Hepatocyte (in vitro differentiated cells): Measurements from ENCODE around the gene LPP. TPM values are rescaled to one million over a fixed set of nuclear protein-coding genes. Genes with fewer than 3 reads are reported as not detected.

Source experiments
- DNase-seq: peaks from one replicate; pipeline ENCODE4 v3.0.0-alpha.2; 2016; ENCODE audit warnings: low spot score
- H2AFZ ChIP-seq: fragments of 200-600 bp; sonication (generic); 2 replicates; pipeline ENCODE4 v1.6.0; 2016; ENCODE audit warnings: antibody characterized with exemption, mild to moderate bottlenecking
- H3K27ac ChIP-seq: fragments of 200-600 bp; sonication (generic); 2 replicates; pipeline ENCODE4 v1.5.1; 2016; ENCODE audit warnings: mild to moderate bottlenecking
- H3K27me3 ChIP-seq: fragments of 200-600 bp; sonication (generic); 2 replicates; pipeline ENCODE4 v1.6.1; 2016
- H3K36me3 ChIP-seq: fragments of 200-600 bp; sonication (generic); replicated peaks from 2 replicates; pipeline ENCODE4 v1.5.1; 2016; ENCODE audit warnings: low read depth; ENCODE audit not compliant: insufficient read depth
- H3K4me1 ChIP-seq: fragments of 200-600 bp; sonication (generic); 2 replicates; pipeline ENCODE4 v1.5.1; 2016; ENCODE audit warnings: mild to moderate bottlenecking, moderate library complexity; ENCODE audit not compliant: insufficient read depth
- H3K4me2 ChIP-seq: fragments of 200-600 bp; sonication (generic); 2 replicates; pipeline ENCODE4 v1.6.0; 2016
- H3K4me3 ChIP-seq: fragments of 200-600 bp; sonication (generic); 2 replicates; pipeline ENCODE4 v1.5.1; 2016; ENCODE audit warnings: mild to moderate bottlenecking
- H3K79me2 ChIP-seq: fragments of 200-600 bp; sonication (generic); 2 replicates; pipeline ENCODE4 v1.6.0; 2017; ENCODE audit warnings: mild to moderate bottlenecking
- H3K9me2 ChIP-seq: fragments of 200-600 bp; sonication (generic); replicated peaks from 2 replicates; pipeline ENCODE4 v1.6.0; 2017; ENCODE audit warnings: mild to moderate bottlenecking; ENCODE audit not compliant: insufficient read depth
- H3K9me3 ChIP-seq: fragments of 200-600 bp; sonication (generic); 2 replicates; pipeline ENCODE4 v1.5.1; 2016; ENCODE audit warnings: low read depth, mild to moderate bottlenecking
- H4K20me1 ChIP-seq: fragments of 200-600 bp; sonication (generic); 2 replicates; pipeline ENCODE4 v1.6.0; 2016; ENCODE audit warnings: mild to moderate bottlenecking; ENCODE audit not compliant: insufficient read depth, poor library complexity, severe bottlenecking
- CTCF ChIP-seq: fragments of 200-600 bp; sonication (generic); IDR thresholded peaks from 2 replicates; pipeline ENCODE4 v1.5.1; 2016; ENCODE audit warnings: antibody characterized with exemption, mild to moderate bottlenecking; ENCODE audit not compliant: poor library complexity
- EZH2 ChIP-seq: fragments of 200-600 bp; sonication (generic); IDR thresholded peaks from 2 replicates; pipeline ENCODE4 v1.6.1; 2016; ENCODE audit warnings: antibody characterized with exemption, mild to moderate bottlenecking, borderline replicate concordance
- EZH2phosphoT487 ChIP-seq: fragments of 200-600 bp; sonication (generic); IDR thresholded peaks from one replicate; pipeline ENCODE4 v1.6.1; 2018; ENCODE audit warnings: antibody characterized with exemption, mild to moderate bottlenecking, low read depth, moderate library complexity; ENCODE audit not compliant: unreplicated experiment, severe bottlenecking
- WGBS: methylation state at CpG from one replicate; pipeline ENCODE4 v1.1.6; 2016; ENCODE audit warnings: low lambda C conversion rate; ENCODE audit errors: missing lambda C conversion rate; 5-methylcytosine and 5-hydroxymethylcytosine counted together
- polyA plus RNA-seq: library from polyadenylated mRNA; unstranded; fragments of >200 nt; fragmentation: Nextera tagmentation; extraction: Ambion mirVana; gene quantifications from 2 replicates; pipeline ENCODE4 v1.2.1, GENCODE V29; 2016
- total RNA-seq: library from RNA; depleted of rRNA; stranded (reverse); fragments of >200 nt; gene quantifications from 2 replicates; pipeline ENCODE4 v1.2.3, GENCODE V29; 2014

The LPP gene
- total and polyA plus RNA-seq, 2 experiments from 2014 or later, result 53.2 to 73.8 TPM

- Histone ChIP-seq H4K20me1 (no peaks in the 10 kb centered on the region), H3K4me3 (no peak overlapping the region), H2AFZ (no peak overlapping the region), H3K27me3 (no peaks in the 10 kb centered on the region), H3K4me1 (peaks cover 16% of the 10 kb centered on the region), H3K27ac (peak overlapping the region; percentile 75), H3K9me3 (no peaks in the 10 kb centered on the region), H3K9me2 (no peaks in the 10 kb centered on the region), H3K4me2 (peak overlapping the region; percentile 30), H3K36me3 (no peaks in the 10 kb centered on the region), H3K79me2 (peaks cover 11% of the 10 kb centered on the region)
- 74% methylated on average over 4 of the region's 4 CpGs for WGBS
- DNase-seq, result peak; percentile 20
- TF ChIP-seq EZH2phosphoT487 (no peak), EZH2 (no peak)
Observed at GRCh38 chr3:188584162-188584529, 430.2 kb downstream of the LPP start.

GRCh38 chr3:188584958-188585689 is 431.2 kb downstream of the LPP start:
- Histone ChIP-seq H3K4me2 (peak overlapping the region; percentile 30), H3K79me2 (peaks cover 11% of the 10 kb centered on the region), H3K9me2 (no peaks in the 10 kb centered on the region), H3K36me3 (no peaks in the 10 kb centered on the region), H3K9me3 (no peaks in the 10 kb centered on the region), H3K27me3 (no peaks in the 10 kb centered on the region), H3K4me1 (peaks cover 16% of the 10 kb centered on the region), H4K20me1 (no peaks in the 10 kb centered on the region), H2AFZ (no peak overlapping the region), H3K27ac (no peak overlapping the region), H3K4me3 (no peak overlapping the region)
- no peak for DNase-seq
- TF ChIP-seq CTCF, result no peak
- TF ChIP-seq EZH2phosphoT487, result no peak
- TF ChIP-seq EZH2, result no peak
- WGBS, result 69% methylated on average over 4 of the region's 4 CpGs

- 94% methylated on average over 2 of the region's 2 CpGs for WGBS
- Histone ChIP-seq H3K27ac (no peak overlapping the region), H3K4me3 (no peak overlapping the region), H3K9me3 (no peaks in the 10 kb centered on the region), H4K20me1 (no peaks in the 10 kb centered on the region), H3K27me3 (no peaks in the 10 kb centered on the region), H2AFZ (no peak overlapping the region), H3K36me3 (no peaks in the 10 kb centered on the region), H3K4me1 (peaks cover 6% of the 10 kb centered on the region), H3K9me2 (no peaks in the 10 kb centered on the region), H3K4me2 (no peak overlapping the region), H3K79me2 (peaks cover 11% of the 10 kb centered on the region)
- no peak for DNase-seq
- TF ChIP-seq EZH2 (no peak), EZH2phosphoT487 (no peak), CTCF (no peak)
Observed at GRCh38 chr3:188589071-188589470, 435.1 kb downstream of the LPP start.

- H2AFZ ChIP-seq, result no peak overlapping the region
- no peaks in the 10 kb centered on the region for H4K20me1 ChIP-seq
- no peaks in the 10 kb centered on the region for H3K36me3 ChIP-seq
- H3K9me3 ChIP-seq, result no peaks in the 10 kb centered on the region
- H3K4me2 ChIP-seq, result no peak overlapping the region
- peaks cover 10% of the 10 kb centered on the region for H3K79me2 ChIP-seq
- DNase-seq, result no peak
- no peak overlapping the region for H3K27ac ChIP-seq
- H3K9me2 ChIP-seq, result no peaks in the 10 kb centered on the region
- 82% methylated on average over 2 of the region's 2 CpGs for WGBS
- H3K4me3 ChIP-seq, result no peak overlapping the region
- TF ChIP-seq EZH2, result no peak
- TF ChIP-seq EZH2phosphoT487, result no peak
- no peak for TF ChIP-seq CTCF
- H3K27me3 ChIP-seq, result no peaks in the 10 kb centered on the region
- peaks cover 5% of the 10 kb centered on the region for H3K4me1 ChIP-seq
Observed at GRCh38 chr3:188589771-188590170, 435.8 kb downstream of the LPP start.
